DOHH2 (cell line): ENCODE results near the gene CAMTA1.

Experiments used
- H3F3A ChIP-seq: fragments of 200-600 bp; sonication (generic), shearing (Covaris generic); 2 replicates; pipeline ENCODE4 v1.6.0; 2016; ENCODE audit warnings: antibody characterized with exemption, mild to moderate bottlenecking; ENCODE audit not compliant: control insufficient read depth, insufficient read depth
- H3K27ac ChIP-seq: fragments of 200-600 bp; sonication (generic); 2 replicates; pipeline ENCODE4 v1.5.1; 2014; ENCODE audit warnings: low read depth, mild to moderate bottlenecking, low read length, moderate library complexity
- H3K27me3 ChIP-seq: fragments of 200-600 bp; sonication (generic); 2 replicates; pipeline ENCODE4 v1.6.1; 2014; ENCODE audit warnings: mild to moderate bottlenecking, low read length, mixed read lengths; ENCODE audit not compliant: control insufficient read depth
- H3K36me3 ChIP-seq: fragments of 200-600 bp; sonication (generic); 2 replicates; pipeline ENCODE4 v1.6.1; 2014; ENCODE audit warnings: mild to moderate bottlenecking, low read length, moderate library complexity, mixed read lengths; ENCODE audit not compliant: control insufficient read depth
- H3K4me1 ChIP-seq: fragments of 200-600 bp; sonication (generic); 2 replicates; pipeline ENCODE4 v1.6.1; 2014; ENCODE audit warnings: mild to moderate bottlenecking, low read length, mixed read lengths; ENCODE audit not compliant: control insufficient read depth
- H3K4me2 ChIP-seq: fragments of 200-600 bp; sonication (generic); 2 replicates; pipeline ENCODE4 v1.6.0; 2014; ENCODE audit warnings: mild to moderate bottlenecking, low read length, moderate library complexity
- H3K4me3 ChIP-seq: fragments of 200-600 bp; sonication (generic); 2 replicates; pipeline ENCODE4 v1.5.1; 2014; ENCODE audit warnings: mild to moderate bottlenecking, low read length, mixed read lengths
- H3K79me2 ChIP-seq: fragments of 200-600 bp; sonication (generic); 2 replicates; pipeline ENCODE4 v1.6.1; 2014; ENCODE audit warnings: mild to moderate bottlenecking, low read length, mixed read lengths; ENCODE audit not compliant: control insufficient read depth
- H3K9me2 ChIP-seq: fragments of 200-600 bp; sonication (generic); replicated peaks from 2 replicates; pipeline ENCODE4 v1.6.1; 2014; ENCODE audit warnings: mild to moderate bottlenecking, low read length, mixed read lengths; ENCODE audit not compliant: control insufficient read depth
- H3K9me3 ChIP-seq: fragments of 200-600 bp; sonication (generic); 2 replicates; pipeline ENCODE4 v1.6.1; 2014; ENCODE audit warnings: antibody characterized with exemption, low read length, mixed read lengths; ENCODE audit not compliant: control insufficient read depth, insufficient read depth
- H4K20me1 ChIP-seq: fragments of 200-600 bp; sonication (generic); 2 replicates; pipeline ENCODE4 v1.6.0; 2014; ENCODE audit warnings: low read depth, mild to moderate bottlenecking, antibody characterized with exemption, low read length, moderate library complexity; ENCODE audit not compliant: control insufficient read depth, insufficient read depth
- CTCF ChIP-seq: fragments of 200-600 bp; sonication (generic); IDR thresholded peaks from one replicate; pipeline ENCODE4 v1.5.1; 2014; ENCODE audit warnings: antibody characterized with exemption, mild to moderate bottlenecking, low read depth, low read length; ENCODE audit not compliant: poor library complexity, severe bottlenecking
- EZH2phosphoT487 ChIP-seq: fragments of 200-600 bp; sonication (generic); IDR thresholded peaks from 2 replicates; pipeline ENCODE4 v1.6.1; 2017; ENCODE audit warnings: borderline replicate concordance, mild to moderate bottlenecking, antibody characterized with exemption, low read length, moderate library complexity, mixed read lengths

CAMTA1 gene

DNA sequence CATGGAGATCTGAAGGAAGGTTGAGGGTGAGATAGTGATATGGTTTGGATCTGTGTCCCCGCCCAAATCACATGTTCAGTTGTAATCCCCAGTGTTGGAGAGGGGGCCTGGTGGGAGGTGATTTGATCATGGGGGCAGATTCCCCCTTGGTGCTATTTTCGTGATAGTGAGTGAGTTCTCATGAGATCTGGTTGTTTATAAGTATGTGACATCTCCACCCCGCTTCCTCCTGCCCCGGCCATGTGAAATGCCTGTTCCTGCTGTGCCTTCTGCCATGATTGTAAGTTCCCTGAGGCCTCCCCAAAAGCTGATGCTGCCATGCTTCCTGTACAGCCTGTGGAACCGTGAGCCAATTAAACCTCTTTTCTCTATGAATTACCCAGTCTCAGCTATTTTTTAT is 533.9 kb downstream of the CAMTA1 start:
- no peak overlapping the region for H3K27ac ChIP-seq
- no peaks in the 10 kb centered on the region for H3F3A ChIP-seq
- H3K4me2 ChIP-seq = no peak overlapping the region
- H3K4me1 ChIP-seq = no peaks in the 10 kb centered on the region
- no peaks in the 10 kb centered on the region for H3K36me3 ChIP-seq
- 0 out of 2 replicates have a peak, but pooled peaks cover 2% of the 10 kb centered on the region for H3K27me3 ChIP-seq
- H3K9me2 ChIP-seq = no peaks in the 10 kb centered on the region
- no peaks in the 10 kb centered on the region for H3K9me3 ChIP-seq
- TF ChIP-seq CTCF (no peak), EZH2phosphoT487 (no peak)
- H3K79me2 ChIP-seq = no peaks in the 10 kb centered on the region
- no peak overlapping the region for H3K4me3 ChIP-seq
- H4K20me1 ChIP-seq = no peaks in the 10 kb centered on the region

DNA sequence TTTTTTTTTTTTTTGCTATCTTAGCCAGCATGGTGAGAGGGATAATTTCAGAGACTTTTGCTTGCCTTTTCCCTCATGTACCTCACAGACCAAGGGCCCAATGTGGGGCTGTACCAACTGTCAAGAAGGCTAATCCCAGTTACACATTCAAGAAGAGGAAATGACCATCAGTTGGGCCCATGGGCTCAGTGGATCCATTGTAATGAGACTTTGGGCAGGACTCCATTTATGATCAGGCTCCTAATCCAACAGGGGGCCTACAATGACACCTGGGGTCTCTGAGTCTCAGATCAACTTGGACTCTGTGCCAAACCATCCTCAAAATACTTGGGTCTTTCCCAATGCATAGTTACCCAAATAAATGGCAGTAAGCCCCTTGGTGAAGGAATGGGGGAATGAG is 535.4 kb downstream of the CAMTA1 start:
- no peak overlapping the region for H3K4me3 ChIP-seq

GRCh38 chr1:7322283-7322785 is 537.1 kb downstream of the CAMTA1 start:
- Histone ChIP-seq H3K36me3 (no peaks in the 10 kb centered on the region), H3K27ac (no peak overlapping the region), H3K9me3 (no peaks in the 10 kb centered on the region), H3K4me1 (no peaks in the 10 kb centered on the region), H3K79me2 (no peaks in the 10 kb centered on the region), H3F3A (no peaks in the 10 kb centered on the region), H3K4me2 (no peak overlapping the region), H4K20me1 (no peaks in the 10 kb centered on the region), H3K9me2 (no peaks in the 10 kb centered on the region), H3K27me3 (no peaks in the 10 kb centered on the region), H3K4me3 (no peak overlapping the region)
- no peak for TF ChIP-seq CTCF
- no peak for TF ChIP-seq EZH2phosphoT487

More for the DNA sequence above, 535.4 kb downstream of the CAMTA1 start:
- Histone ChIP-seq H3K4me2 (no peak overlapping the region), H3K27ac (no peak overlapping the region), H3K79me2 (no peaks in the 10 kb centered on the region), H3K27me3 (no peaks in the 10 kb centered on the region), H3K9me2 (no peaks in the 10 kb centered on the region), H3K9me3 (no peaks in the 10 kb centered on the region), H4K20me1 (no peaks in the 10 kb centered on the region), H3K4me1 (no peaks in the 10 kb centered on the region), H3K36me3 (no peaks in the 10 kb centered on the region), H3F3A (no peaks in the 10 kb centered on the region)
- TF ChIP-seq CTCF (no peak), EZH2phosphoT487 (no peak)
